ENCODE measurements around the gene EPHA3. TPM values are rescaled to one million over a fixed set of nuclear protein-coding genes. Genes with fewer than 3 reads are reported as not detected.

The EPHA3 gene
- total RNA-seq, 1 experiment from 2014 or later: 0.74 TPM

GRCh38 chr3:89159605-89160004 is 52.2 kb downstream of the EPHA3 start (continued):
- TF ChIP-seq ZBTB43 (CRISPR knock-in tag; IDR thresholded peaks at IDR 0.05): no peak
- no peak for TF ChIP-seq ZNF532 (CRISPR knock-in tag; IDR thresholded peaks at IDR 0.05; ENCODE audit: borderline replicate concordance)
- TF ChIP-seq ERG (CRISPR knock-in tag; IDR thresholded peaks at IDR 0.05): no peak
- TF ChIP-seq NR3C1 (CRISPR knock-in tag; conservative IDR thresholded peaks at IDR 0.05; ENCODE audit: low read depth): no peak
- no peak for TF ChIP-seq SP1 (CRISPR knock-in tag; conservative IDR thresholded peaks at IDR 0.05)
- no peak for TF ChIP-seq MAX (CRISPR knock-in tag; IDR thresholded peaks at IDR 0.05)

- H3K9me3 Mint-ChIP-seq: no peaks in the 10 kb centered on the region
- CTCF ChIA-PET: no interaction called here
- H3K27ac Mint-ChIP-seq: no peak overlapping the region
- TF ChIP-seq CDX4 (CRISPR knock-in tag; IDR thresholded peaks at IDR 0.05; ENCODE audit: borderline replicate concordance): no peak
- no peak for TF ChIP-seq ZNF317 (CRISPR knock-in tag; IDR thresholded peaks at IDR 0.05; ENCODE audit: borderline replicate concordance, low read depth)
- TF ChIP-seq MYBL2 (CRISPR knock-in tag; IDR thresholded peaks at IDR 0.05): no peak
- no peak for TF ChIP-seq MLX (CRISPR knock-in tag; IDR thresholded peaks at IDR 0.05)
- no peak for TF ChIP-seq ZNF263 (CRISPR knock-in tag; IDR thresholded peaks at IDR 0.05; ENCODE audit: low read depth)
- no peak for TF ChIP-seq SOX15 (CRISPR knock-in tag; IDR thresholded peaks at IDR 0.05)
- TF ChIP-seq ZNF416 (CRISPR knock-in tag; IDR thresholded peaks at IDR 0.05): no peak
- no peak for TF ChIP-seq AFF4 (CRISPR knock-in tag; IDR thresholded peaks at IDR 0.05; ENCODE audit: borderline replicate concordance)
- TF ChIP-seq ZNF671 (CRISPR knock-in tag; IDR thresholded peaks at IDR 0.05): no peak
- no peak for TF ChIP-seq ZNF219 (CRISPR knock-in tag; IDR thresholded peaks at IDR 0.05; ENCODE audit: borderline replicate concordance)
- TF ChIP-seq ZNF423 (CRISPR knock-in tag; IDR thresholded peaks at IDR 0.05): no peak
- TF ChIP-seq E2F1 (CRISPR knock-in tag; IDR thresholded peaks at IDR 0.05): no peak
- TF ChIP-seq ZNF281 (CRISPR knock-in tag; IDR thresholded peaks at IDR 0.05): no peak
- ATAC-seq (no peak), DNase-seq (ENCODE audit: low spot score) (no peak)
- no peaks in the 10 kb centered on the region for H3K36me3 Mint-ChIP-seq
- H3K27me3 Mint-ChIP-seq (ENCODE audit: low read depth): no peaks in the 10 kb centered on the region
- peaks cover 43% of the 10 kb centered on the region for H3K4me1 Mint-ChIP-seq
- POLR2A ChIA-PET: no interaction called here
- H3K4me3 Mint-ChIP-seq: no peak overlapping the region
These were observed 57.4 kb downstream of the EPHA3 start for GRCh38 chr3:89164774-89165173.

Measured in WTC11 (cell line).